A549 (cell line): Measurements from ENCODE around the gene PRKCQ. TPM values are rescaled to one million over a fixed set of nuclear protein-coding genes. Genes with fewer than 3 reads are reported as not detected.

ENCODE experiments used
- ATAC-seq, 2 experiments: fragments of 200-7000 bp in 1 of 2; fragments of >200 bp in 1 of 2; cut with Nextera tagmentation in 1 of 2; cut with Tn5 transposase in 1 of 2; 3 replicates each; pipeline versions ENCODE4 v1.8.0 to v1.9.1; 2018 to 2020; ENCODE audit warnings: mild to moderate bottlenecking in 1 of 2, moderate library complexity in 1 of 2
- CTCF ChIA-PET: fragments of 300-600 bp; sonication (Branson Sonifier 250); formaldehyde crosslinking; extraction: SDS; loops from one replicate; lab custom pipeline; 2021; ENCODE audit warnings: antibody characterized with exemption, inconsistent platforms; lab: Yijun Ruan, JAX
- POLR2A ChIA-PET: fragments of 350-600 bp; formaldehyde crosslinking; extraction: SDS; loops from one replicate; lab custom pipeline; 2021; ENCODE audit warnings: antibody characterized with exemption, inconsistent platforms; lab: Yijun Ruan, JAX
- DNase-seq, 2 experiments: peaks; one replicate each; pipeline versions ENCODE4 v3.0.0 to v3.0.0-alpha.2; 2011 to 2016; ENCODE audit warnings: low read depth in 1 of 2, low spot score in 1 of 2
- FAIRE-seq: peaks from 2 replicates; lab custom pipeline; 2011; peaks lifted over from hg19 to GRCh38; lab: Jason Lieb, UNC
- H3K27ac ChIP-seq, 2 experiments: fragments of >200 bp; sonication (Bioruptor Twin); formaldehyde crosslinking; 3 replicates each; pipeline ENCODE4 v1.5.1; 2016 to 2017
- H3K4me1 ChIP-seq: fragments of >200 bp; sonication (Bioruptor Twin); formaldehyde crosslinking; 3 replicates; pipeline ENCODE4 v1.6.1; 2016
- H3K4me2 ChIP-seq: fragments of >200 bp; sonication (Bioruptor Twin); formaldehyde crosslinking; 3 replicates; pipeline ENCODE4 v1.6.1; 2016
- H3K4me3 ChIP-seq: fragments of >200 bp; sonication (Bioruptor Twin); formaldehyde crosslinking; 3 replicates; pipeline ENCODE4 v1.5.1; 2016
- H3K9me3 ChIP-seq: fragments of >200 bp; sonication (Bioruptor Twin); formaldehyde crosslinking; 3 replicates; pipeline ENCODE4 v1.6.1; 2016
- BHLHE40 ChIP-seq: IDR thresholded peaks from 2 replicates; pipeline ENCODE4 v1.6.1; 2012; ENCODE audit warnings: low read depth, low read length, inconsistent platforms
- CBX2 ChIP-seq: fragments of 200-600 bp; sonication (generic); IDR thresholded peaks from 2 replicates; pipeline ENCODE4 v1.6.1; 2016; ENCODE audit warnings: low read depth, mild to moderate bottlenecking, borderline replicate concordance
- CEBPB ChIP-seq, 2 experiments: fragments of >200 bp in 1 of 2; sonication (Bioruptor Twin) in 1 of 2; formaldehyde crosslinking in 1 of 2; IDR thresholded peaks; 2 replicates each; pipeline ENCODE4 v1.6.1; 2012 to 2016
- CHD4 ChIP-seq: fragments of 200-600 bp; sonication (generic); IDR thresholded peaks from 2 replicates; pipeline ENCODE4 v1.6.1; 2016; ENCODE audit warnings: antibody characterized with exemption, mild to moderate bottlenecking, borderline replicate concordance
- E2F6 ChIP-seq: IDR thresholded peaks from 2 replicates; pipeline ENCODE4 v1.6.1; 2012; ENCODE audit warnings: low read depth, borderline replicate concordance
- EHF ChIP-seq: fragments of 250-450 bp; sonication (Bioruptor Pico); IDR thresholded peaks from 2 replicates; pipeline ENCODE4 v1.5.0; 2020; ENCODE audit warnings: mild to moderate bottlenecking
- ELK1 ChIP-seq: fragments of 150-350 bp; IDR thresholded peaks from 2 replicates; pipeline ENCODE4 v1.6.1; 2014; ENCODE audit warnings: low read depth, mild to moderate bottlenecking, low read length
- ESRRA ChIP-seq: fragments of 150-350 bp; IDR thresholded peaks from 2 replicates; pipeline ENCODE4 v1.6.1; 2014; ENCODE audit warnings: mild to moderate bottlenecking, low read length, borderline replicate concordance
- FOXS1 ChIP-seq: fragments of 250-450 bp; sonication (Bioruptor Pico); IDR thresholded peaks from 2 replicates; pipeline ENCODE4 v1.5.0; 2020; ENCODE audit warnings: mild to moderate bottlenecking, moderate library complexity
- GATA3 ChIP-seq: IDR thresholded peaks from 2 replicates; pipeline ENCODE4 v1.6.1; 2012; ENCODE audit warnings: borderline replicate concordance
- HMGXB4 ChIP-seq: fragments of 250-450 bp; sonication (Bioruptor Pico); IDR thresholded peaks from 2 replicates; pipeline ENCODE4 v1.5.0; 2021; ENCODE audit warnings: mild to moderate bottlenecking, moderate library complexity, borderline replicate concordance
- HOXB5 ChIP-seq: fragments of 250-450 bp; sonication (Bioruptor Pico); IDR thresholded peaks from 2 replicates; pipeline ENCODE4 v1.5.0; 2020; ENCODE audit warnings: mild to moderate bottlenecking, moderate library complexity
- KDM5A ChIP-seq: fragments of 200-600 bp; sonication (generic); IDR thresholded peaks from 2 replicates; pipeline ENCODE4 v1.6.1; 2016; ENCODE audit warnings: antibody characterized with exemption, mild to moderate bottlenecking
- NFE2L2 ChIP-seq: fragments of 150-350 bp; conservative IDR thresholded peaks from 2 replicates; pipeline ENCODE4 v1.6.1; 2014; ENCODE audit warnings: low read length
- NR3C1 ChIP-seq: fragments of >200 bp; sonication (Bioruptor Twin); formaldehyde crosslinking; IDR thresholded peaks from 3 replicates; pipeline ENCODE4 v1.6.1; 2017
- POLR2A ChIP-seq: IDR thresholded peaks from 2 replicates; pipeline ENCODE4 v1.6.1; 2012; ENCODE audit warnings: mild to moderate bottlenecking, low read length
- POLR2AphosphoS2 ChIP-seq: conservative IDR thresholded peaks from 2 replicates; pipeline ENCODE4 v1.6.1; 2012; ENCODE audit warnings: low read length, improper control_type of control experiment, inconsistent platforms
- RCOR1 ChIP-seq: fragments of 150-350 bp; IDR thresholded peaks from 2 replicates; pipeline ENCODE4 v1.6.1; 2014; ENCODE audit warnings: antibody characterized with exemption, low read length, low read depth
- RNF2 ChIP-seq: fragments of 200-600 bp; sonication (generic); IDR thresholded peaks from 2 replicates; pipeline ENCODE4 v1.6.1; 2016; ENCODE audit warnings: low read depth, mild to moderate bottlenecking, antibody characterized with exemption, moderate library complexity, borderline replicate concordance
- SMC3 ChIP-seq: fragments of >200 bp; sonication (Bioruptor Twin); formaldehyde crosslinking; IDR thresholded peaks from 3 replicates; pipeline ENCODE4 v1.6.1; 2018; ENCODE audit warnings: inconsistent platforms
- SREBF2 ChIP-seq: fragments of 450-650 bp; IDR thresholded peaks from 2 replicates; pipeline ENCODE4 v1.6.1; 2014; ENCODE audit warnings: mild to moderate bottlenecking, moderate library complexity
- TP53 ChIP-seq: fragments of 250-450 bp; sonication (Bioruptor Pico); IDR thresholded peaks from 2 replicates; pipeline ENCODE4 v1.5.0; 2021; ENCODE audit warnings: mild to moderate bottlenecking, moderate library complexity
- ZSCAN20 ChIP-seq: fragments of 250-450 bp; sonication (Bioruptor Pico); IDR thresholded peaks from 2 replicates; pipeline ENCODE4 v1.8.0; 2022; ENCODE audit warnings: mild to moderate bottlenecking, moderate library complexity
- WGBS: methylation state at CpG from one replicate; pipeline ENCODE4 v1.1.6; 2017; ENCODE audit errors: missing lambda C conversion rate; 5-methylcytosine and 5-hydroxymethylcytosine counted together
- polyA plus RNA-seq, 4 experiments: library from polyadenylated mRNA; depleted of rRNA in 3 of 4; stranded (reverse); fragments of >200 nt; fragmentation: RNase III in 1 of 4; extraction: RNeasy Plus Mini Kit Qiagen cat#74134 plus additional on column Dnase treatment in 1 of 4; gene quantifications; 2 replicates in 3 of 4; 3 replicates in 1 of 4; pipeline ENCODE4 v1.2.3, GENCODE V29; 2011 to 2017
- TF ChIP-seq, protein P1 (sequence below): IDR thresholded peaks from 2 replicates; pipeline ENCODE4 v1.6.1; 2012

The PRKCQ gene
- polyA plus RNA-seq, 2 of the 4 experiments (the other 2 are of a cell fraction), result 3.7 to 7.1 TPM

GRCh38 chr10:6476989-6477388 lies 103.1 kb downstream of the PRKCQ start:
- TF ChIP-seq SREBF2 (no peak), CHD4 (no peak), POLR2A (no peak), CBX2 (no peak), TP53 (CRISPR knock-in tag) (no peak), E2F6 (no peak), RNF2 (no peak), HMGXB4 (CRISPR knock-in tag) (no peak), BHLHE40 (no peak), RCOR1 (no peak), NR3C1 (no peak), ELK1 (no peak), KDM5A (no peak)
- TF ChIP-seq, protein P1, sequence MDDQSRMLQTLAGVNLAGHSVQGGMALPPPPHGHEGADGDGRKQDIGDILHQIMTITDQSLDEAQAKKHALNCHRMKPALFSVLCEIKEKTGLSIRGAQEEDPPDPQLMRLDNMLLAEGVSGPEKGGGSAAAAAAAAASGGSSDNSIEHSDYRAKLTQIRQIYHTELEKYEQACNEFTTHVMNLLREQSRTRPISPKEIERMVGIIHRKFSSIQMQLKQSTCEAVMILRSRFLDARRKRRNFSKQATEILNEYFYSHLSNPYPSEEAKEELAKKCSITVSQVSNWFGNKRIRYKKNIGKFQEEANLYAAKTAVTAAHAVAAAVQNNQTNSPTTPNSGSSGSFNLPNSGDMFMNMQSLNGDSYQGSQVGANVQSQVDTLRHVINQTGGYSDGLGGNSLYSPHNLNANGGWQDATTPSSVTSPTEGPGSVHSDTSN, result no peak
- Histone ChIP-seq H3K27ac (no peak overlapping the region), H3K9me3 (no peaks in the 10 kb centered on the region), H3K4me1 (no peaks in the 10 kb centered on the region), H3K4me2 (no peak overlapping the region), H3K4me3 (no peak overlapping the region)
- DNase-seq (no peak), ATAC-seq (no peak), FAIRE-seq (no peak)
- CTCF ChIA-PET, result interaction anchor here (0.9 kb wide), 1 partner anchor 12 kb away, joined by 3 read pairs; no protein-coding TSS in a partner anchor
- POLR2A ChIA-PET, result no interaction called here
- WGBS, result 66% methylated on average over 2 of the region's 2 CpGs

GRCh38 chr10:6474871-6475270 lies 105.2 kb downstream of the PRKCQ start:
- TF ChIP-seq ESRRA (no peak), NFE2L2 (no peak), SMC3 (no peak), ELK1 (no peak), POLR2AphosphoS2 (no peak), FOXS1 (CRISPR knock-in tag) (no peak), GATA3 (no peak), ZSCAN20 (CRISPR knock-in tag) (no peak), EHF (no peak), HOXB5 (CRISPR knock-in tag) (no peak), CEBPB (IDR thresholded peaks at IDR 0.05) (no peak)
- WGBS, result 87% methylated on average over 5 of the region's 5 CpGs
- ATAC-seq (no peak), DNase-seq (no peak), FAIRE-seq (no peak)
- Histone ChIP-seq H3K9me3 (no peaks in the 10 kb centered on the region), H3K27ac (no peak overlapping the region), H3K4me3 (no peak overlapping the region), H3K4me2 (no peak overlapping the region), H3K4me1 (no peaks in the 10 kb centered on the region)
- POLR2A ChIA-PET, result no interaction called here
- CTCF ChIA-PET, result interaction anchor here (1.1 kb wide), 1 partner anchor 106 kb away, joined by 3 read pairs; no protein-coding TSS in a partner anchor
